ENCODE results near the gene TMCC2.

Gene TMCC2

GRCh38 chr1:205241366-205242030, 13.8 kb downstream of the TMCC2 start:
- H3K4me3 ChIP-seq (replicated peaks; ENCODE audit: low read depth, low read length) = no peak overlapping the region
- no peak for TF ChIP-seq CTCF (IDR thresholded peaks at IDR 0.05; ENCODE audit: insufficient read depth, low read length, poor library complexity, severe bottlenecking)
- no peak for DNase-seq (ENCODE audit: extremely low read depth, insufficient read length)

GRCh38 chr1:205243350-205244191, 15.8 kb downstream of the TMCC2 start:
- no peaks in the 10 kb centered on the region; the same call in 1 of the 2 replicates for H3K27me3 ChIP-seq (replicated peaks; ENCODE audit: control insufficient read depth, insufficient read depth, low read length)
- TF ChIP-seq CTCF (IDR thresholded peaks at IDR 0.05; ENCODE audit: insufficient read depth, low read length, poor library complexity, severe bottlenecking) = no peak
- H3K36me3 ChIP-seq (ENCODE audit: control insufficient read depth, insufficient read depth, low read length) = no peaks in the 10 kb centered on the region
- H3K4me3 ChIP-seq (replicated peaks; ENCODE audit: low read depth, low read length) = no peak overlapping the region
- DNase-seq (ENCODE audit: extremely low read depth, insufficient read length) = no peak

More at GRCh38 chr1:205241366-205242030, 13.8 kb downstream of the TMCC2 start:
- no peaks in the 10 kb centered on the region; the same call in 1 of the 2 replicates for H3K27me3 ChIP-seq (replicated peaks; ENCODE audit: control insufficient read depth, insufficient read depth, low read length)
- no peaks in the 10 kb centered on the region for H3K36me3 ChIP-seq (ENCODE audit: control insufficient read depth, insufficient read depth, low read length)

- H3K4me3 ChIP-seq (replicated peaks; ENCODE audit: low read depth, low read length) = no peak overlapping the region
- H3K27me3 ChIP-seq (replicated peaks; ENCODE audit: control insufficient read depth, insufficient read depth, low read length) = no peaks in the 10 kb centered on the region; the same call in 1 of the 2 replicates
- no peak for DNase-seq (ENCODE audit: extremely low read depth, insufficient read length)
- no peak for TF ChIP-seq CTCF (IDR thresholded peaks at IDR 0.05; ENCODE audit: insufficient read depth, low read length, poor library complexity, severe bottlenecking)
- no peaks in the 10 kb centered on the region for H3K36me3 ChIP-seq (ENCODE audit: control insufficient read depth, insufficient read depth, low read length)
These were observed 16.6 kb downstream of the TMCC2 start for GRCh38 chr1:205244384-205244783.

- no peak for TF ChIP-seq CTCF (IDR thresholded peaks at IDR 0.05; ENCODE audit: insufficient read depth, low read length, poor library complexity, severe bottlenecking)
- DNase-seq (ENCODE audit: extremely low read depth, insufficient read length) = no peak
- no peaks in the 10 kb centered on the region; the same call in 1 of the 2 replicates for H3K27me3 ChIP-seq (replicated peaks; ENCODE audit: control insufficient read depth, insufficient read depth, low read length)
- H3K36me3 ChIP-seq (ENCODE audit: control insufficient read depth, insufficient read depth, low read length) = no peaks in the 10 kb centered on the region
- H3K4me3 ChIP-seq (replicated peaks; ENCODE audit: low read depth, low read length) = no peak overlapping the region
These were observed 17.4 kb downstream of the TMCC2 start for GRCh38 chr1:205245096-205245495.

- H3K4me3 ChIP-seq (replicated peaks; ENCODE audit: low read depth, low read length) = no peak overlapping the region
- H3K36me3 ChIP-seq (ENCODE audit: control insufficient read depth, insufficient read depth, low read length) = no peaks in the 10 kb centered on the region
- no peak for TF ChIP-seq CTCF (IDR thresholded peaks at IDR 0.05; ENCODE audit: insufficient read depth, low read length, poor library complexity, severe bottlenecking)
- DNase-seq (ENCODE audit: extremely low read depth, insufficient read length) = no peak
- H3K27me3 ChIP-seq (replicated peaks; ENCODE audit: control insufficient read depth, insufficient read depth, low read length) = no peaks in the 10 kb centered on the region
These were observed 18.8 kb downstream of the TMCC2 start for GRCh38 chr1:205246351-205247119.

Measured in GM06990 (cell line).